Endothelial cell of umbilical vein (primary cell): Measurements from ENCODE around the gene CACNA1F. TPM values are rescaled to one million over a fixed set of nuclear protein-coding genes. Genes with fewer than 3 reads are reported as not detected.

Experiments used
- BruUV-seq: library from RNA; stranded (reverse); fragments of 400-500 nt; replicated peaks from 2 replicates; lab custom pipeline; 2021; lab: Mats Ljungman, UMichigan
- CTCF ChIA-PET: fragments of 300-600, 350-600 bp; sonication (Branson Sonifier 250); formaldehyde crosslinking; loops from one replicate; lab custom pipeline; 2021; ENCODE audit warnings: antibody characterized with exemption, inconsistent platforms; lab: Charles Lee
- POLR2A ChIA-PET: fragments of 300-600, 350-600 bp; sonication (Branson Sonifier 250); formaldehyde crosslinking; loops from one replicate; lab custom pipeline; 2021; ENCODE audit warnings: antibody characterized with exemption, inconsistent platforms; lab: Charles Lee
- DNase-seq: peaks from one replicate; pipeline ENCODE4 v3.0.0-alpha.2; 2011; ENCODE audit warnings: low read depth, low spot score
- FAIRE-seq: peaks from 2 replicates; lab custom pipeline; 2011; peaks lifted over from hg19 to GRCh38; lab: Jason Lieb, UNC
- H2AFZ ChIP-seq: 2 replicates; pipeline ENCODE4 v1.6.0; 2012; ENCODE audit warnings: low read depth, low read length, control low read depth, inconsistent platforms
- H3K27ac ChIP-seq: 2 replicates; pipeline ENCODE4 v1.5.1; 2011; ENCODE audit warnings: low read depth, mild to moderate bottlenecking, control low read depth, low read length, moderate library complexity; ENCODE audit not compliant: insufficient read depth
- H3K27me3 ChIP-seq, 2 experiments: 2 replicates each; pipeline versions ENCODE4 v1.6.0 to v1.6.1; 2011; ENCODE audit warnings: low read length in 2 of 2, mixed read lengths in 1 of 2; ENCODE audit not compliant: control insufficient read depth in 2 of 2, insufficient read depth in 2 of 2
- H3K36me3 ChIP-seq, 2 experiments: 2 replicates in 1 of 2; 3 replicates in 1 of 2; pipeline ENCODE4 v1.5.1; 2011; ENCODE audit warnings: low read length in 2 of 2, mild to moderate bottlenecking in 1 of 2, moderate library complexity in 1 of 2; ENCODE audit not compliant: control insufficient read depth in 2 of 2, insufficient read depth in 2 of 2; ENCODE audit errors: extremely low read depth in 1 of 2
- H3K4me1 ChIP-seq: 3 replicates; pipeline ENCODE4 v1.5.1; 2011; ENCODE audit warnings: mild to moderate bottlenecking, low read length; ENCODE audit not compliant: control insufficient read depth, insufficient read depth; ENCODE audit errors: extremely low read depth
- H3K4me2 ChIP-seq: 2 replicates; pipeline ENCODE4 v1.6.1; 2011; ENCODE audit warnings: low read length, control low read depth, mixed read lengths; ENCODE audit not compliant: insufficient read depth
- H3K4me3 ChIP-seq, 3 experiments: fragments of 200-600 bp in 1 of 3; sonication (generic), shearing (Covaris generic) in 1 of 3; replicated peaks in 1 of 3; 2 replicates each; pipeline ENCODE4 v1.5.1; 2011 to 2016; ENCODE audit warnings: control low read depth in 3 of 3, low read length in 3 of 3, mild to moderate bottlenecking in 2 of 3, inconsistent platforms in 1 of 3, low read depth in 1 of 3, moderate library complexity in 1 of 3; ENCODE audit not compliant: insufficient read depth in 1 of 3
- H3K79me2 ChIP-seq: 2 replicates; pipeline ENCODE4 v1.6.0; 2012; ENCODE audit warnings: low read length, inconsistent platforms; ENCODE audit not compliant: control insufficient read depth, insufficient read depth
- H3K9ac ChIP-seq: replicated peaks from 2 replicates; pipeline ENCODE3; 2011; ENCODE audit warnings: low read length, control low read depth; ENCODE audit not compliant: insufficient read depth; ENCODE audit errors: extremely low read depth
- H3K9me1 ChIP-seq: replicated peaks from 3 replicates; pipeline ENCODE4 v1.6.0; 2011; ENCODE audit warnings: mild to moderate bottlenecking, low read length; ENCODE audit not compliant: control insufficient read depth, insufficient read depth; ENCODE audit errors: extremely low read depth
- H3K9me3 ChIP-seq: replicated peaks from 2 replicates; pipeline ENCODE4 v1.5.1; 2012; ENCODE audit warnings: low read length, inconsistent platforms; ENCODE audit not compliant: control insufficient read depth, insufficient read depth
- H4K20me1 ChIP-seq: replicated peaks from 2 replicates; pipeline ENCODE3; 2011; ENCODE audit warnings: mild to moderate bottlenecking, low read length; ENCODE audit not compliant: control insufficient read depth, insufficient read depth; ENCODE audit errors: extremely low read depth
- EZH2 ChIP-seq: IDR thresholded peaks from 2 replicates; pipeline ENCODE4 v1.6.1; 2012; ENCODE audit warnings: borderline replicate concordance, low read depth, mild to moderate bottlenecking, moderate library complexity, low read length, inconsistent platforms; ENCODE audit not compliant: severe bottlenecking
- FOS ChIP-seq: IDR thresholded peaks from 2 replicates; pipeline ENCODE4 v1.6.1; 2011; ENCODE audit warnings: mild to moderate bottlenecking, low read length, moderate library complexity, borderline replicate concordance; ENCODE audit not compliant: insufficient read depth
- GATA2 ChIP-seq: IDR thresholded peaks from 2 replicates; pipeline ENCODE4 v1.7.0; 2011; ENCODE audit warnings: low read depth, mild to moderate bottlenecking, moderate library complexity, mixed read lengths, low read length; ENCODE audit not compliant: insufficient read length, insufficient read depth
- JUN ChIP-seq: IDR thresholded peaks from 2 replicates; pipeline ENCODE4 v1.6.1; 2011; ENCODE audit warnings: borderline replicate concordance, low read depth; ENCODE audit not compliant: insufficient read length, insufficient read depth
- MYC ChIP-seq: IDR thresholded peaks from one replicate; pipeline ENCODE4 v1.6.1; 2011; ENCODE audit warnings: mild to moderate bottlenecking, low read depth, low read length
- POLR2A ChIP-seq: IDR thresholded peaks from 2 replicates; pipeline ENCODE4 v1.6.1; 2012; ENCODE audit warnings: low read depth, mild to moderate bottlenecking, control low read depth, low read length
- POLR2AphosphoS5 ChIP-seq: IDR thresholded peaks from 2 replicates; pipeline ENCODE4 v1.6.1; 2012; ENCODE audit warnings: low read depth, mild to moderate bottlenecking, control low read depth, low read length, moderate library complexity; ENCODE audit not compliant: insufficient read depth
- dilution Hi-C: fragments of 300-500 bp; cut with MboI; formaldehyde crosslinking; loops from one replicate; pipeline ENCODE4 v1.15.0; 2019; ENCODE audit warnings: low sequenced_read_pairs; ENCODE audit not compliant: extremely low pct_ligation_motif_present
- intact Hi-C: fragments of 100-400 bp; cut with micrococcal nuclease; formaldehyde crosslinking; loops from one replicate; pipeline ENCODE4 v1.10.0; 2022
- polyA plus RNA-seq, 4 experiments: library from polyadenylated mRNA; depleted of rRNA in 3 of 4; stranded (reverse) in 3 of 4; unstranded in 1 of 4; fragments of >200 nt; gene quantifications; 2 replicates each; pipeline versions ENCODE4 v1.2.1 to v1.2.3, GENCODE V29; 2011 to 2012; ENCODE audit warnings: missing spikeins in 1 of 4
- total RNA-seq: library from RNA; stranded (reverse); gene quantifications from 2 replicates; pipeline ENCODE4 v1.2.3, GENCODE V29; 2021
- TF ChIP-seq, protein P1 (sequence below): IDR thresholded peaks from 2 replicates; pipeline ENCODE4 v1.6.1; 2011; ENCODE audit not compliant: insufficient read depth, insufficient read length
- TF ChIP-seq, protein P2 (sequence below), 2 donors: IDR thresholded peaks; 1 replicate in 1 of 2; 2 replicates in 1 of 2; pipeline ENCODE4 v1.5.1; 2011; ENCODE audit warnings: low read length in 2 of 2, mild to moderate bottlenecking in 2 of 2, moderate library complexity in 2 of 2, control low read depth in 1 of 2, inconsistent platforms in 1 of 2, low read depth in 1 of 2; ENCODE audit not compliant: insufficient read depth in 1 of 2; ENCODE audit errors: extremely low read depth in 1 of 2

Gene CACNA1F
- total and polyA plus RNA-seq, 2 donors (not counting 3 experiments of a cell fraction or from before 2014, with no cell fraction given): not detected

DNA sequence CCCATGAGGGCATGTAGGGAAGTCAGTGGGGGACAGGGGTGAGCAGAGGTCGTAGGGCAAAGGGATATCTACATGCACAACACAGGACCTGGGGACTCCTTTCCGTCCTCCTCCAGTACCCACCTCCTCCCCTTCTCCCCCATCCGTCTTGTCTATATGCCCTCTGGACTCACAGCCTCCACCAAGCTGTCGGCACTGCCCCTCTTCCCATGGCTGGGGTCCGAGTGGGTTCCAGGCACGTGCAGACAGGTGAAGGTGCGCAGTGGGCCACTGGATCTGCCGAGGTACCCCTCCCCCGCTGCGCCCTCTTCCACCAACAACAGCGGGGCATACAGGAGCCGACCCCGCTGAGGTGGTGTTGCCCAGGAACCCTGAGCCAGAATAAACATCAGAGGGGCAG is 27.7 kb downstream of the CACNA1F start:
- no peak overlapping the region for H3K4me3 ChIP-seq
- H3K36me3 ChIP-seq: no peaks in the 10 kb centered on the region
- TF ChIP-seq, protein P1, sequence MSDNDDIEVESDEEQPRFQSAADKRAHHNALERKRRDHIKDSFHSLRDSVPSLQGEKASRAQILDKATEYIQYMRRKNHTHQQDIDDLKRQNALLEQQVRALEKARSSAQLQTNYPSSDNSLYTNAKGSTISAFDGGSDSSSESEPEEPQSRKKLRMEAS: no peak
- TF ChIP-seq FOS: no peak
- FAIRE-seq: no peak
- H3K79me2 ChIP-seq: no peaks in the 10 kb centered on the region
- no TSS peak for BruUV-seq
- peaks cover 1% of the 10 kb centered on the region for H3K4me1 ChIP-seq
- no peak overlapping the region for H2AFZ ChIP-seq
- H3K9ac ChIP-seq: no peak overlapping the region
- no peaks in the 10 kb centered on the region for H3K9me3 ChIP-seq
- POLR2A ChIA-PET: no interaction called here
- no peak overlapping the region for H3K4me2 ChIP-seq
- dilution Hi-C loops: no loop called here
- no peak for DNase-seq
- CTCF ChIA-PET: no interaction called here
- no peaks in the 10 kb centered on the region for H3K9me1 ChIP-seq
- peaks cover 0 to 2% of the 10 kb centered on the region in 2 experiments for H3K27me3 ChIP-seq
- H3K27ac ChIP-seq: no peak overlapping the region
- intact Hi-C loops: no loop called here
- no peaks in the 10 kb centered on the region for H4K20me1 ChIP-seq

DNA sequence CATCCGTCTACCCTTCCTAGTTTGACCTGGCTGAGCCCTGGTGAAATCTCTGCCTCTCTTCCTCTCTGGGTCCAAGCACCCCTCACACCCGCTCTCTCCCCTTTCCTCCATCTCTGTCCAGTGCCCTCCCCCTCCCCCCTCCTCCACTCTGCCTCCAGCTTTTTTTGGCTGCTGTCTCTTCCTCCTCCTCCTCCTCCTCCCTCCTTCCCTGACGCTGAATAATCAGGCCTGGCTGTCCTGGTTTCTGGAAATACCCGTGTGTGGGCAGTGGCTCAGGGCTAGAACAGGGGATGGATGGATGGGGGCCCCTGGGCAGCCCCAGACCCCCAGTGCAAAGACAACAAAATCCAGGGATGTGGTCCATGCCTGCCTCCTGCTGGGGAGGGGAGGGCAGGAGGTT is 28.4 kb downstream of the CACNA1F start:
- Histone ChIP-seq H4K20me1 (no peaks in the 10 kb centered on the region), H3K4me1 (peaks cover 3% of the 10 kb centered on the region), H3K9me1 (no peaks in the 10 kb centered on the region), H3K36me3 (no peaks in the 10 kb centered on the region), H2AFZ (no peak overlapping the region), H3K79me2 (no peaks in the 10 kb centered on the region), H3K4me2 (no peak overlapping the region), H3K27ac (no peak overlapping the region), H3K27me3 (peaks cover 0 to 2% of the 10 kb centered on the region in 2 experiments), H3K9ac (no peak overlapping the region), H3K4me3 (no peak overlapping the region), H3K9me3 (no peaks in the 10 kb centered on the region)
- FAIRE-seq (no peak), DNase-seq (no peak)
- POLR2A ChIA-PET: no interaction called here
- dilution Hi-C loops: no loop called here
- no TSS peak for BruUV-seq
- CTCF ChIA-PET: no interaction called here
- intact Hi-C loops: loop anchor here (5.0 kb wide), 1 partner anchor 718 kb away; the partner anchor contains the start of gene CLCN5
- TF ChIP-seq, protein P1: no peak
- TF ChIP-seq MYC: no peak
- TF ChIP-seq POLR2AphosphoS5: no peak
- no peak for TF ChIP-seq EZH2
- no peak for TF ChIP-seq GATA2
- TF ChIP-seq FOS: no peak
- no peak for TF ChIP-seq POLR2A
- no peak for TF ChIP-seq JUN
- TF ChIP-seq, protein P2, sequence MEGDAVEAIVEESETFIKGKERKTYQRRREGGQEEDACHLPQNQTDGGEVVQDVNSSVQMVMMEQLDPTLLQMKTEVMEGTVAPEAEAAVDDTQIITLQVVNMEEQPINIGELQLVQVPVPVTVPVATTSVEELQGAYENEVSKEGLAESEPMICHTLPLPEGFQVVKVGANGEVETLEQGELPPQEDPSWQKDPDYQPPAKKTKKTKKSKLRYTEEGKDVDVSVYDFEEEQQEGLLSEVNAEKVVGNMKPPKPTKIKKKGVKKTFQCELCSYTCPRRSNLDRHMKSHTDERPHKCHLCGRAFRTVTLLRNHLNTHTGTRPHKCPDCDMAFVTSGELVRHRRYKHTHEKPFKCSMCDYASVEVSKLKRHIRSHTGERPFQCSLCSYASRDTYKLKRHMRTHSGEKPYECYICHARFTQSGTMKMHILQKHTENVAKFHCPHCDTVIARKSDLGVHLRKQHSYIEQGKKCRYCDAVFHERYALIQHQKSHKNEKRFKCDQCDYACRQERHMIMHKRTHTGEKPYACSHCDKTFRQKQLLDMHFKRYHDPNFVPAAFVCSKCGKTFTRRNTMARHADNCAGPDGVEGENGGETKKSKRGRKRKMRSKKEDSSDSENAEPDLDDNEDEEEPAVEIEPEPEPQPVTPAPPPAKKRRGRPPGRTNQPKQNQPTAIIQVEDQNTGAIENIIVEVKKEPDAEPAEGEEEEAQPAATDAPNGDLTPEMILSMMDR (IDR thresholded peaks at IDR 0.05; ENCODE audit: extremely low read depth in 1 of 2, insufficient read depth in 1 of 2, low read depth in 1 of 2, low read length in 2 of 2): no peak
